GM11168 (cell line): Measurements from ENCODE around the gene DUSP16.

Experiments
- in situ Hi-C: fragments of 300-500 bp; cut with MboI; formaldehyde crosslinking; loops from one replicate; pipeline ENCODE4 v1.12.0; 2022; ENCODE audit warnings: low sequenced_read_pairs; ENCODE audit not compliant: unreplicated experiment

Gene DUSP16

DNA sequence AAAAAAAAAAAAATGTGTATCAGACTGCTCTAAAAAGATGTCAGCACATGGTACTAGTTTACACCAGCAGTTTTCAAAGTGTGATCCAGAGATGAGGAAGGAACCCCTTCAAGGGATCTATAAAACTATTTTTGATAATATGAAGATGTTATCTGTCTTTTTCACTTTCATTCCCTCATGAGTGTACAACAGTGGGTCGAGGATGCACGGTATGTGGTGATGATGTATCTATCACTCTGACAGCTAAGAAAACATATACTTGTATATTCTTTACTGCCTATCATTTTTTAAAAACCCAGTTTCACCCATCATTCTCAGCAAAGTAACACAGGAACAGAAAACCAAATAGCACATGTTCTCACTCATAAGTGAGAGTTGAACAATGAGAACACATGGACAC, 12.4 kb downstream of the DUSP16 start:
- in situ Hi-C loops, result no loop called here

- in situ Hi-C loops, result no loop called here
These were observed 13.2 kb downstream of the DUSP16 start for GRCh38 chr12:12549426-12549825.

- in situ Hi-C loops, result no loop called here
These were observed 13.9 kb downstream of the DUSP16 start for GRCh38 chr12:12548713-12549112.

DNA sequence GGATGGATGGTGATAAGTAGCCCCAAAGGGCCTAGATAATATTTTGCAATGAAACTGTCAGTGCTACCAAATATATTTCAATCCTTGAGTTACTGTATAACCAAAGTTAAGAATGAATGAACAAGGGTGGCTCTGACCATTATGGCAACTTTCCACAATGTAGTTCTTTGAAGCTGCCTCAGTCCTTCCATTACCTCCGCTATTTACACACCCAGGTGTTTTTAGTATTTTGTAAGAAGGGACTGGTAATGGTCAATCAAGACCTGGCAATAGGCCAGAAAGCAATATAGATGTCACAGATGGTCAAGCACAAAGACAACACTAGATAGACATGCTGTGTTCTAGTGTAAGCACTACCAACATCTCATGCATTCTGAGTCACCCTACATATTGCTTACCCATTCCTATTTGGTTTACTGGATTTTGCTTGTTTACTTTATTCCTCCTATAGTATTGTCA, 16.3 kb downstream of the DUSP16 start:
- in situ Hi-C loops, result no loop called here

GRCh38 chr12:12543959-12544358, 18.7 kb downstream of the DUSP16 start:
- in situ Hi-C loops, result no loop called here

- in situ Hi-C loops, result no loop called here
These were observed 19.7 kb downstream of the DUSP16 start for GRCh38 chr12:12542964-12543363.

DNA sequence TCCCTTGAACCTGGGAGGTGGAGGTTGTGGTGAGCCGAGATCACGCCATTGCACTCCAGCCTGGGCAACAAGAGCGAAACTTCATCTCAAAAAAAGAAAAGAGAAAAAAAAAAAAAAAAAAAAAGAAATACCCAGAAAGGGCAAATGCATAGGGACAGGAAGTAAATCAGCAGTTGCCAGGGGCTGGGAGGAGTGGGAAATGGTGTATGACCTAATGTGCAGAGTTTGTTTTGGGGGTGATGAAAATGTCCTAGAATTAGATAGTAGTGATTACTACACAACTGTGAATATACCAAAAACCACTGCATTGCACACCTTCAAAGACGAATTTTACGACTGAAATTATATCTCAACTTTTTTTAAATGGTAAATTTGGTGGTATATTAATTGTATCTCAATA, 20.4 kb downstream of the DUSP16 start:
- in situ Hi-C loops, result no loop called here

DNA sequence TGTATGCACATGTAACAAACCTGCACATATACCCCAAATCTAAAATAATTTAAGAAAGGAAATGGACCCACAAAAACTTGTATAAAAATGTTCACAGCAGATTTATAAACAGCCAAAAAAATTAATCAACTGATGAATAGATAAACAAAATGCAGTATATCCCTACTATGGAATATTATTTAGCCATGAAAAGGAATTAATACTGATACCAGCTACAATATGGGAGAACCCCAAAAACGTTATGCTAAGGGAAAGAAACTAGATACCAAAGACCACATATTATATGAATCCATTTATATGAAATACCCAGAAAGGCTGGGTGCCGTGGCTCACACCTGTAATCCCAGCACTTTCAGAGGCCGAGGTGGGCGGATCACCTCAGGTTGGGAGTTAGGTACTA, 20.9 kb downstream of the DUSP16 start:
- in situ Hi-C loops, result no loop called here

GRCh38 chr12:12540261-12541013, 22.2 kb downstream of the DUSP16 start:
- in situ Hi-C loops, result no loop called here

DNA sequence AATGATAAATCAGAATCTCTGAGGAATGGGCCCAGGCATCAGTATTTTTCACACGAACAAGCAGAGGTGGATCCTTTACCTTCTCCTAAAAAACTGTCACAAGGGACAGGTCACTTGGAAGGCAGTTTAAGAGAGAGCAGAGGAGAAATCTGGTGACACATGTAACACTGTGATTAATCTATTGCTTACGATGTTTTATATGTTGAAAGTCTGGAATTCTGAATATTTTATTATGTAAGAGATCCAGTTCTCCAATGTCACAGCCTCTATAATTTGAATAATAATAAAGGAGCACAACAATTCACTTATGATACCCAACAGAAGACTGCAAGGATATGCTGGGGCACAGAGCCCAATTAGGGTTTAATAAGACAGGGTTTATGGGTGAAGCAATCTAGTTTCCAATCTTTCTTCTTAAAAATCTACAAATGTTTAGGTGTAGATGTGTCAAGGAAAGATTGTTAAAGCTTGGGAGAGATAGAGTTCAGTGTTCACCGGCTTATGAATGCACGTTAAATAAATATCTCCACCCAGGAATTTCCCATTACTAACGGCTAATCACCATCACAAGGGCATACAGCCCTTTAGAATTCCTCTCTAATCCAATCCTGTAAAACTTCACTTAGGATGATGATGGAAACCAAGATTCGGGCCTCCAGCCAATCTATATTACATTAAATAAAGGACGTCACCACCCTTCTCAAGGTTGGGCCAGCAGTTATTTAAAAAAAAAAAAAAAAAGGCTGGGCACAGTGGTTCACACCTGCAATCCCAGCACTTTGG, 23.4 kb downstream of the DUSP16 start:
- in situ Hi-C loops, result no loop called here

- in situ Hi-C loops, result no loop called here
These were observed 24.1 kb downstream of the DUSP16 start for GRCh38 chr12:12538535-12538934.

GRCh38 chr12:12537421-12537820, 25.2 kb downstream of the DUSP16 start:
- in situ Hi-C loops, result no loop called here

DNA sequence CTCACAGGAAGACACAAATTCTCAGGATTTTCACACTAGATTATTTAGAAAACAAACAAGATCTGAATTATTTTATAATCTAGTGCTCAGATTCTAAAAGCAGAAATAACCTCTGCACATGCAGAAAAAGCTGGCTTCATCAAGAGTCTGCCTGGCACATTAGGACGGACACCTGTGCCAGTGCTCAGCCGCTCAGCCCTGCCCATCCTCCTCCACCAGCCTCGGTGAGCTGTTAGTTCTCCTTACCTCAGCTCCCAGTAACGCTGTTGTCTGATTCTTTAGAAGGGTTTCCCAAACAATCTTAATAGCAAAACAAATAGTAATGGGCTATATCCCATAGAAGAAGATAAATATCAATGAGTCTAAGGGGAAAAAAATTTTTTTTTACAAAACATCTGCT, 27.7 kb downstream of the DUSP16 start:
- in situ Hi-C loops, result no loop called here

DNA sequence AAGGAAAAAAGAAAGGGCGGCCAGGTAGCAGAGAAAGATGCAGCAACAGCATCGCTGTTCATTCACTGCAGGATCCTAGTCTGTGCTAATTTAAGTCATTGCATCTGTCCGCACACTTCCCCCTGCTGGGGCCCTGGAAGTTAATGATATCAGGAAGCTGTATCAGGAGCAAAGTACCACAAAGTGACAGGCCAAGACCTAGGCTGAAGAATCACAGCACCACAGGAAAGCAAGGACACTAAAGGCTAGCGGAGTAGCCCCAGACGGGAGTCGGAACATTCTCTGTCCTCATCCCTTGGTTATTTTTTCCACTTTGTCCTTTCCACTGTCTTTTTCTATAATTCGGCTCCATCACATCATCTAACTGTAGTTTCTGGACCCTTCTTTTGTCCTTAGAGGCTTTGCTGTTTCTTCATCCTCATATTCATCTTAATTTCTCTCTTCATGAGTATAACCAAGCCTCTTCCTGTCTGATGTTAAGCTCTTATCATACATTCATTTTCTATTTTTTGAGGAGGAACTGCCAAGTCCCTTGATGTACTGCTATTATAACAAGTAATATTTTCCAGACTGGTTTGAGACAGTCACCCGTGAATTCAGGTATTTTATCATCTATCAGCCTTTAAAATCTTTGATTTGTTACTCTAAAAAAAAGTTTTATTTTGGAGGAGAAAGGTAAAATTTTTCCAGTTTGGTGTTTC, 28.3 kb downstream of the DUSP16 start:
- in situ Hi-C loops, result no loop called here

- in situ Hi-C loops, result no loop called here
These were observed 29.3 kb downstream of the DUSP16 start for GRCh38 chr12:12533238-12533829.

- in situ Hi-C loops, result no loop called here
These were observed 31.5 kb downstream of the DUSP16 start for GRCh38 chr12:12531194-12531593.

DNA sequence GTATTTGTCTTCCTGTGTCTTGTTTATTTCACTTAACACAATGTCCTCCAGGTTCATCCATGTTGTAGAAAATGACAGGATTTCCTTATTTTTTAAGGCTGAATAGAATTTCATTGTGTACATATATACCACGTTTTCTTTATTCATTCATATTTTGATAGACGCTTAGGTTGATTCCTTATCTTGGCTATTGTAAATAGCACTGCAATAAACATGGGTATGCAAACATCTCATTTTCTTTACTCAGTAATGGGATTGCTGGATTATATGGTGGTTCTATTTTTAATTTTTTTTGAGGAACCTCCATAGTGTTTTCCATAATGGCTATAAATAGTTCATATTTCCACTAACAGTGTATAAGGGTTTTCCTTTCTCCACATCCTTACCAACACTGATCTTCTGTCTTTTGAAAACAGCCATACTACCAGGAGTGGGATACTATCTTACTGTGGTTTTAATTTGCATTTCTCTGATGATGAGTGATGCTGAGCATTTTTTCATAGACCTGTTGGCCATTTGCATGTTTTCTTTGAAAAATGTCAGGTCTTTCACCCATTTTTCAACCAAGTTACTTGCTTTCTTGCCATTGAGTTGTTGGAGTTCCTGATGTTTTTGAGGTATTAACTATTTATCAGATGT, 32.8 kb downstream of the DUSP16 start:
- in situ Hi-C loops, result no loop called here

- in situ Hi-C loops, result no loop called here
These were observed 34.0 kb downstream of the DUSP16 start for GRCh38 chr12:12528361-12529270.

GRCh38 chr12:12527820-12528296, 34.8 kb downstream of the DUSP16 start:
- in situ Hi-C loops, result no loop called here
